Esophagus squamous epithelium (tissue), 4 donors: Measurements from ENCODE around the gene TMEM50B.

Source experiments
- POLR2A ChIP-seq, 4 donors: fragments of 450-650 bp; IDR thresholded peaks; one replicate each; pipeline ENCODE4 v1.6.1; 2017; ENCODE audit warnings: antibody characterized with exemption in 4 of 4, mild to moderate bottlenecking in 4 of 4, moderate library complexity in 3 of 4
- TF ChIP-seq, protein P1 (sequence below), 6 experiments: fragments of 450-650 bp in 4 of 6; fragments of 200-600 bp in 2 of 6; sonication (generic) in 2 of 6; IDR thresholded peaks; one replicate each; pipeline ENCODE4 v1.5.1; 2016 to 2019; ENCODE audit warnings: antibody characterized with exemption in 6 of 6, mild to moderate bottlenecking in 4 of 6, moderate library complexity in 4 of 6

DNA sequence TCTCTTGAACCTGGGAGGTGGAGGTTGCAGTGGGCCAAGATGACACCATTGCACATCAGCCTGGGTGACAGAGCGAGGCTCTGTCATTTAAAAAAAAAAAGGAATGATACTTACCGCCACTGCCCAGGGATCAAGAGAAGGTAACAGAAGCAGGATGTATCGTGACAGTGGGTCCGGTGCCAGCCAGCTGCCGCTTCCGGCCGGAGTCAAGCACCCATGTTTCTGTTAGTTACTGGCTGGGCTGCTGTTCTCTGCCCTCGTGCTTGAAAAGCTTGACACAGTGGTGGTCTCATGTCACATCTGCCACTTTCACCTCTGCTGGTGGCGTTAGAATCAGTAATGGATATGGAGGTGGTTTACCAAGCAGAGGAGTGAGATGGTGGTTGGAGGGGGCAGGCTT lies 55.6 kb downstream of the TMEM50B start:
- TF ChIP-seq, protein P1, sequence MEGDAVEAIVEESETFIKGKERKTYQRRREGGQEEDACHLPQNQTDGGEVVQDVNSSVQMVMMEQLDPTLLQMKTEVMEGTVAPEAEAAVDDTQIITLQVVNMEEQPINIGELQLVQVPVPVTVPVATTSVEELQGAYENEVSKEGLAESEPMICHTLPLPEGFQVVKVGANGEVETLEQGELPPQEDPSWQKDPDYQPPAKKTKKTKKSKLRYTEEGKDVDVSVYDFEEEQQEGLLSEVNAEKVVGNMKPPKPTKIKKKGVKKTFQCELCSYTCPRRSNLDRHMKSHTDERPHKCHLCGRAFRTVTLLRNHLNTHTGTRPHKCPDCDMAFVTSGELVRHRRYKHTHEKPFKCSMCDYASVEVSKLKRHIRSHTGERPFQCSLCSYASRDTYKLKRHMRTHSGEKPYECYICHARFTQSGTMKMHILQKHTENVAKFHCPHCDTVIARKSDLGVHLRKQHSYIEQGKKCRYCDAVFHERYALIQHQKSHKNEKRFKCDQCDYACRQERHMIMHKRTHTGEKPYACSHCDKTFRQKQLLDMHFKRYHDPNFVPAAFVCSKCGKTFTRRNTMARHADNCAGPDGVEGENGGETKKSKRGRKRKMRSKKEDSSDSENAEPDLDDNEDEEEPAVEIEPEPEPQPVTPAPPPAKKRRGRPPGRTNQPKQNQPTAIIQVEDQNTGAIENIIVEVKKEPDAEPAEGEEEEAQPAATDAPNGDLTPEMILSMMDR (IDR thresholded peaks at IDR 0.05) = no peak
- no peak for TF ChIP-seq POLR2A (IDR thresholded peaks at IDR 0.05)
